SK-N-SH treated with all-trans-retinoic acid at 6 μM for 48 hours (cell line): ENCODE results near the gene KLRF2.

ENCODE experiments used
- PATZ1 ChIP-seq: fragments of 250-450 bp; sonication (Bioruptor Pico); IDR thresholded peaks from 2 replicates; pipeline ENCODE4 v1.8.0; 2020; ENCODE audit warnings: mild to moderate bottlenecking, moderate library complexity, borderline replicate concordance
- POU6F1 ChIP-seq: fragments of 250-450 bp; sonication (Bioruptor Pico); IDR thresholded peaks from 2 replicates; pipeline ENCODE4 v1.8.0; 2021; ENCODE audit warnings: low read depth, mild to moderate bottlenecking, moderate library complexity, borderline replicate concordance

GRCh38 chr12:9922429-9922828 lies 41.1 kb downstream of the KLRF2 start:
- TF ChIP-seq PATZ1 (CRISPR knock-in tag), result no peak
- TF ChIP-seq POU6F1 (CRISPR knock-in tag), result no peak
